ENCODE data around the gene BBS9.

Gene BBS9

GRCh38 chr7:33411020-33411419 lies 281.7 kb downstream of the BBS9 start:
- Histone ChIP-seq H3K27me3 (no peaks in the 10 kb centered on the region), H3K4me1 (ENCODE audit: control insufficient read depth in 1 of 2, insufficient read depth in 1 of 2, low read depth in 1 of 2, low read length in 1 of 2) (no peaks in the 10 kb centered on the region), H3K4me3 (ENCODE audit: low read depth in 1 of 2, low read length in 1 of 2) (no peak overlapping the region), H3K9me3 (no peaks in the 10 kb centered on the region), H3K36me3 (no peaks in the 10 kb centered on the region), H3K27ac (no peak overlapping the region)
- TF ChIP-seq, protein P1, sequence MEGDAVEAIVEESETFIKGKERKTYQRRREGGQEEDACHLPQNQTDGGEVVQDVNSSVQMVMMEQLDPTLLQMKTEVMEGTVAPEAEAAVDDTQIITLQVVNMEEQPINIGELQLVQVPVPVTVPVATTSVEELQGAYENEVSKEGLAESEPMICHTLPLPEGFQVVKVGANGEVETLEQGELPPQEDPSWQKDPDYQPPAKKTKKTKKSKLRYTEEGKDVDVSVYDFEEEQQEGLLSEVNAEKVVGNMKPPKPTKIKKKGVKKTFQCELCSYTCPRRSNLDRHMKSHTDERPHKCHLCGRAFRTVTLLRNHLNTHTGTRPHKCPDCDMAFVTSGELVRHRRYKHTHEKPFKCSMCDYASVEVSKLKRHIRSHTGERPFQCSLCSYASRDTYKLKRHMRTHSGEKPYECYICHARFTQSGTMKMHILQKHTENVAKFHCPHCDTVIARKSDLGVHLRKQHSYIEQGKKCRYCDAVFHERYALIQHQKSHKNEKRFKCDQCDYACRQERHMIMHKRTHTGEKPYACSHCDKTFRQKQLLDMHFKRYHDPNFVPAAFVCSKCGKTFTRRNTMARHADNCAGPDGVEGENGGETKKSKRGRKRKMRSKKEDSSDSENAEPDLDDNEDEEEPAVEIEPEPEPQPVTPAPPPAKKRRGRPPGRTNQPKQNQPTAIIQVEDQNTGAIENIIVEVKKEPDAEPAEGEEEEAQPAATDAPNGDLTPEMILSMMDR (IDR thresholded peaks at IDR 0.05), result no peak

DNA sequence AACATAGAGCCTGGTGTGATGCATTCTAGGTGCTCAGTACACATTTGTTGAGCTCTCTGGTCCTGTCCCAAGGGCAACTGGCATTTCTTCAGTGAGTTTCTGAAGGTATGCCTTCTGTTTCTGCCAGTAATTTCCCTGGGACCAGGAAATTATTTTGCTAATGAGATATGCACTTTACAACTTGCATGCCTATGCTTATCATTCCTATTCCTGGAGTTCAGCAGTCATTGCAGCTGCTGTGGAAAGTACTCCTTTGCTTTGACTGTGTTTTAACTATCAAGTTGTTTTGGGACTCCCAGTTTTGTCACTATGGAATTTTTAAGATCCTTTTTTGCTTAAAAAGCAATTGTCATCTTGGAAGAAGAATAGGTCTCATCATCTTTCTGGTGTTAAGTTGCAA lies 283.0 kb downstream of the BBS9 start:
- H3K27me3 ChIP-seq, result no peaks in the 10 kb centered on the region
- TF ChIP-seq, protein P1 (IDR thresholded peaks at IDR 0.05), result no peak
- H3K4me3 ChIP-seq (ENCODE audit: low read depth in 1 of 2, low read length in 1 of 2), result no peak overlapping the region
- no peak overlapping the region for H3K27ac ChIP-seq
- H3K9me3 ChIP-seq, result no peaks in the 10 kb centered on the region
- H3K4me1 ChIP-seq (ENCODE audit: control insufficient read depth in 1 of 2, insufficient read depth in 1 of 2, low read depth in 1 of 2, low read length in 1 of 2), result no peaks in the 10 kb centered on the region
- H3K36me3 ChIP-seq, result no peaks in the 10 kb centered on the region

DNA sequence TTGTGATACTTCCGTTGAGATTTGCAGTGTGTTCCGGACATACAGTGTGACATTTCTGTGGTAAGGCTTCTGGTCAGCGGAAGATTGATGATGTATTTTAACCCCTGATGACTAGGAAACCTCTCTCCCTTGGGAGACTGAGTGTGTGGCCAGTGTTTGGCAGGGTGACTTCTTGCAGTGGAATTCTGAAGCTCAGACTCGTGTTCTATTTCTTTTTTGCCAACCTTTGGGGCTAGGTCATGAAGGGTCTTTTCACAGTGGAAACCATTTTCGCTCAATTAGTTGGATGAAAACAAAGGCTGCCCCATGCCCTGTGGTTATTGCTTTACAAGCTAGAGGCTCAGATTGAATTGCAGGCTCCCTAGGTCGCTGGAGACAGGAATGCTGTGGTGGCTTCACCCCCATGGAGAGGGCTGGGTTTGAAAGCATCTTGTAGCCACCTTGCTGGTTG lies 288.9 kb downstream of the BBS9 start:
- TF ChIP-seq, protein P1 (IDR thresholded peaks at IDR 0.05), result no peak
- no peaks in the 10 kb centered on the region for H3K9me3 ChIP-seq
- H3K27ac ChIP-seq, result no peak overlapping the region
- no peak overlapping the region for H3K4me3 ChIP-seq (ENCODE audit: low read depth in 1 of 2, low read length in 1 of 2)
- H3K4me1 ChIP-seq (ENCODE audit: control insufficient read depth in 1 of 2, insufficient read depth in 1 of 2, low read depth in 1 of 2, low read length in 1 of 2), result no peaks in the 10 kb centered on the region
- H3K36me3 ChIP-seq, result no peaks in the 10 kb centered on the region
- H3K27me3 ChIP-seq, result no peaks in the 10 kb centered on the region

- H3K4me3 ChIP-seq (ENCODE audit: low read depth in 1 of 2, low read length in 1 of 2), result no peak overlapping the region
- H3K4me1 ChIP-seq (ENCODE audit: control insufficient read depth in 1 of 2, insufficient read depth in 1 of 2, low read depth in 1 of 2, low read length in 1 of 2), result no peaks in the 10 kb centered on the region
- no peaks in the 10 kb centered on the region for H3K36me3 ChIP-seq
- TF ChIP-seq, protein P1 (IDR thresholded peaks at IDR 0.05), result no peak
- no peak overlapping the region for H3K27ac ChIP-seq
- H3K9me3 ChIP-seq, result no peaks in the 10 kb centered on the region
- no peaks in the 10 kb centered on the region for H3K27me3 ChIP-seq
These were observed 291.1 kb downstream of the BBS9 start for GRCh38 chr7:33420311-33420940.

- H3K4me1 ChIP-seq (ENCODE audit: control insufficient read depth in 1 of 2, insufficient read depth in 1 of 2, low read depth in 1 of 2, low read length in 1 of 2), result no peaks in the 10 kb centered on the region
- H3K27ac ChIP-seq, result no peak overlapping the region
- no peaks in the 10 kb centered on the region for H3K36me3 ChIP-seq
- H3K4me3 ChIP-seq (ENCODE audit: low read depth in 1 of 2, low read length in 1 of 2), result no peak overlapping the region
- no peaks in the 10 kb centered on the region for H3K9me3 ChIP-seq
- TF ChIP-seq, protein P1 (IDR thresholded peaks at IDR 0.05), result no peak
- no peaks in the 10 kb centered on the region for H3K27me3 ChIP-seq
These were observed 292.1 kb downstream of the BBS9 start for GRCh38 chr7:33421429-33421828.
